Measurements from ENCODE around the gene MOBP.
"Not testable (repeated sequence)": the region's sequence is repeated elsewhere in the genome, so short reads cannot be mapped to it uniquely, and the experiment has no call there.

MOBP gene

GRCh38 chr3:39448506-39449233, 18.8 kb upstream of the MOBP start:
- FAIRE-seq = no peak

GRCh38 chr3:39449796-39450195, 17.7 kb upstream of the MOBP start:
- DNase-seq (ENCODE audit: insufficient read length, low spot score) (no peak), FAIRE-seq (no peak)

More at GRCh38 chr3:39448506-39449233, 18.8 kb upstream of the MOBP start:
- no peak for DNase-seq (ENCODE audit: insufficient read length, low spot score)

GRCh38 chr3:39453134-39453533, 14.3 kb upstream of the MOBP start:
- no peak for DNase-seq (ENCODE audit: insufficient read length, low spot score)

GRCh38 chr3:39453872-39454271, 13.6 kb upstream of the MOBP start:
- FAIRE-seq; DNase-seq (ENCODE audit: insufficient read length, low spot score): not testable (repeated sequence)

More at GRCh38 chr3:39453134-39453533, 14.3 kb upstream of the MOBP start:
- no peak for FAIRE-seq

- FAIRE-seq = no peak
Observed at GRCh38 chr3:39454591-39455217, 12.8 kb upstream of the MOBP start.

GRCh38 chr3:39456159-39456558, 11.3 kb upstream of the MOBP start:
- FAIRE-seq (no peak), DNase-seq (ENCODE audit: insufficient read length, low spot score) (no peak)

More at GRCh38 chr3:39454591-39455217, 12.8 kb upstream of the MOBP start:
- DNase-seq (ENCODE audit: insufficient read length, low spot score) = no peak

- FAIRE-seq (no peak), DNase-seq (ENCODE audit: insufficient read length, low spot score) (no peak)
Observed at GRCh38 chr3:39457361-39457760, 10.1 kb upstream of the MOBP start.

- FAIRE-seq; DNase-seq (ENCODE audit: insufficient read length, low spot score): not testable (repeated sequence)
Observed at GRCh38 chr3:39458579-39458978, 8.9 kb upstream of the MOBP start.

GRCh38 chr3:39460677-39461076, 6.8 kb upstream of the MOBP start:
- FAIRE-seq (no peak), DNase-seq (ENCODE audit: insufficient read length, low spot score) (no peak)

- no peak for FAIRE-seq
- no peak for DNase-seq (ENCODE audit: insufficient read length, low spot score)
Observed at GRCh38 chr3:39463269-39463668, 4.2 kb upstream of the MOBP start.

- no peak for FAIRE-seq
- DNase-seq (ENCODE audit: insufficient read length, low spot score) = no peak
Observed at GRCh38 chr3:39466988-39467387, 492 bp upstream of the MOBP start.

GRCh38 chr3:39468108-39468436, 592 bp downstream of the MOBP start:
- no peak for DNase-seq (ENCODE audit: insufficient read length, low spot score)
- FAIRE-seq = no peak

GRCh38 chr3:39469258-39469657, 1.8 kb downstream of the MOBP start:
- FAIRE-seq = no peak
- DNase-seq (ENCODE audit: insufficient read length, low spot score) = no peak

GRCh38 chr3:39469945-39470344, 2.5 kb downstream of the MOBP start:
- no peak for DNase-seq (ENCODE audit: insufficient read length, low spot score)

GRCh38 chr3:39471652-39472051, 4.2 kb downstream of the MOBP start:
- no peak for FAIRE-seq
- no peak for DNase-seq (ENCODE audit: insufficient read length, low spot score)

More at GRCh38 chr3:39469945-39470344, 2.5 kb downstream of the MOBP start:
- no peak for FAIRE-seq

- FAIRE-seq (no peak), DNase-seq (ENCODE audit: insufficient read length, low spot score) (no peak)
Observed at GRCh38 chr3:39473452-39474125, 6.1 kb downstream of the MOBP start.

- FAIRE-seq (no peak), DNase-seq (ENCODE audit: insufficient read length, low spot score) (no peak)
Observed at GRCh38 chr3:39474126-39474515, 6.6 kb downstream of the MOBP start.

- DNase-seq (ENCODE audit: insufficient read length, low spot score) (no peak), FAIRE-seq (no peak)
Observed at GRCh38 chr3:39476783-39477182, 9.3 kb downstream of the MOBP start.

- no peak for DNase-seq (ENCODE audit: insufficient read length, low spot score)
- FAIRE-seq = no peak
Observed at GRCh38 chr3:39478226-39478625, 10.7 kb downstream of the MOBP start.

GRCh38 chr3:39479701-39480414, 12.4 kb downstream of the MOBP start:
- FAIRE-seq (no peak), DNase-seq (ENCODE audit: insufficient read length, low spot score) (no peak)

GRCh38 chr3:39485547-39485946, 18.1 kb downstream of the MOBP start:
- no peak for DNase-seq (ENCODE audit: insufficient read length, low spot score)
- FAIRE-seq = no peak

All from HTR-8/SVneo (cell line).